CD4-positive, alpha-beta T cell (primary cell): ENCODE data around the gene CEP192. TPM values are rescaled to one million over a fixed set of nuclear protein-coding genes. Genes with fewer than 3 reads are reported as not detected.

Experiments
- ATAC-seq: fragments of 200-7000 bp; cut with Tn5 transposase; one replicate; pipeline ENCODE4 v1.10.0; 2022; ENCODE audit warnings: mild to moderate bottlenecking; ENCODE audit not compliant: poor library complexity
- CTCF ChIA-PET: fragments of 350-600 bp; sonication (Branson Sonifier 250); formaldehyde crosslinking; loops from one replicate; lab custom pipeline; 2021; ENCODE audit warnings: antibody characterized with exemption, inconsistent platforms; lab: Charles Lee
- POLR2A ChIA-PET: fragments of 350-600 bp; sonication (Branson Sonifier 250); formaldehyde crosslinking; loops from one replicate; lab custom pipeline; 2021; ENCODE audit warnings: antibody characterized with exemption, inconsistent platforms; lab: Charles Lee
- DNase-seq, 14 experiments: peaks; one replicate each; pipeline ENCODE4 v3.0.0-alpha.2; 2013 to 2020; ENCODE audit warnings: mixed read lengths in 2 of 14
- H3K27ac ChIP-seq, 2 donors: one replicate each; pipeline versions ENCODE4 v1.5.1 to v1.7.0; 2013; ENCODE audit warnings: low read length in 2 of 2, low read depth in 1 of 2, mild to moderate bottlenecking in 1 of 2
- H3K27me3 ChIP-seq, 2 experiments: 1 replicate in 1 of 2; 2 replicates in 1 of 2; pipeline versions ENCODE4 v1.6.1 to v1.7.0; 2013; ENCODE audit warnings: low read length in 2 of 2, control low read depth in 1 of 2, mild to moderate bottlenecking in 1 of 2, moderate library complexity in 1 of 2; ENCODE audit not compliant: insufficient read depth in 2 of 2, control insufficient read depth in 1 of 2
- H3K36me3 ChIP-seq: one replicate; pipeline ENCODE4 v1.6.1; 2013; ENCODE audit warnings: low read length, control low read depth; ENCODE audit not compliant: insufficient read depth
- H3K4me1 ChIP-seq: one replicate; pipeline ENCODE4 v1.6.1; 2013; ENCODE audit warnings: low read length, control low read depth; ENCODE audit not compliant: insufficient read depth
- H3K4me3 ChIP-seq: one replicate; pipeline ENCODE4 v1.5.1; 2013; ENCODE audit warnings: mild to moderate bottlenecking, low read length, moderate library complexity
- H3K9me3 ChIP-seq, 2 experiments: 1 replicate in 1 of 2; 2 replicates in 1 of 2; pipeline versions ENCODE4 v1.6.1 to v1.7.0; 2013; ENCODE audit warnings: low read length in 2 of 2, mild to moderate bottlenecking in 2 of 2, control low read depth in 1 of 2, moderate library complexity in 1 of 2; ENCODE audit not compliant: control insufficient read depth in 1 of 2, insufficient read depth in 1 of 2
- H3K27ac Mint-ChIP-seq: one replicate; pipeline ENCODE4 v1.8.0; 2020; ENCODE audit warnings: mixed read lengths
- H3K27me3 Mint-ChIP-seq: one replicate; pipeline ENCODE4 v1.8.0; 2021; ENCODE audit warnings: mixed read lengths
- H3K36me3 Mint-ChIP-seq: one replicate; pipeline ENCODE4 v1.8.0; 2021; ENCODE audit warnings: low read depth, mixed read lengths
- H3K4me1 Mint-ChIP-seq: one replicate; pipeline ENCODE4 v1.8.0; 2021; ENCODE audit warnings: low read depth, mixed read lengths
- H3K4me3 Mint-ChIP-seq: one replicate; pipeline ENCODE4 v1.8.0; 2020; ENCODE audit warnings: mild to moderate bottlenecking, mixed read lengths
- H3K9me3 Mint-ChIP-seq: one replicate; pipeline ENCODE4 v1.8.0; 2020; ENCODE audit warnings: mixed read lengths
- CTCF ChIP-seq: fragments of 200-600 bp; IDR thresholded peaks from one replicate; pipeline ENCODE4 v1.8.0; 2022; ENCODE audit warnings: antibody characterized with exemption, mild to moderate bottlenecking
- intact Hi-C, 2 experiments: fragments of 100-400 bp; cut with DNase I in 1 of 2; cut with micrococcal nuclease in 1 of 2; formaldehyde crosslinking; loops; one replicate each; pipeline versions ENCODE4 v1.15.1 to v1.9.0; 2023 to 2025; cut with DNase I, micrococcal nuclease
- total RNA-seq, 174 experiments: library from RNA in 2 of 174; stranded (reverse) in 2 of 174; gene quantifications; one replicate each; pipeline ENCODE4 v1.2.3 and lab custom pipeline; 2021 to 2026

The CEP192 gene
- total RNA-seq, 2 experiments from 2014 or later = 23.4 to 25.0 TPM

DNA sequence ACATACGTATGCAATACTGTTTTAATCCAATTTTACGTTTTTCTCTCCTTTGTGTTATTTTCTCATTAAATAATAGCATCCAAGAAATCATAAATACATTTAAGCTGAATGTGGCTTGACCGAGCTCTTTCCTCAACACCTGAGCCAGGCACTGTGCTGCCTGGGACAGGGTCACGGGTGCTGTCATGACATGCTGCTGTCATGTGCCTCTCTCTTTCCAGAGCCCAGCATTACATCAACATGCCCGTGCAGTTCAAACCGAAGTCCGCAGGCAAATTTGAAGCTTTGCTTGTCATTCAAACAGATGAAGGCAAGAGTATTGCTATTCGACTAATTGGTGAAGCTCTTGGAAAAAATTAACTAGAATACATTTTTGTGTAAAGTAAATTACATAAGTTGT, 133.2 kb downstream of the CEP192 start:
- intact Hi-C loops = no loop called here
- Histone ChIP-seq H3K36me3 (peaks cover 10% of the 10 kb centered on the region), H3K4me1 (no peaks in the 10 kb centered on the region), H3K27me3 (no peaks in the 10 kb centered on the region), H3K9me3 (no peaks in the 10 kb centered on the region), H3K27ac (no peak overlapping the region), H3K4me3 (no peak overlapping the region)
- POLR2A ChIA-PET = interaction anchor here (2.4 kb wide), 1 partner anchor 13 kb away, joined by 16 read pairs; no protein-coding TSS in a partner anchor
- Mint-ChIP-seq H3K27me3 (no peaks in the 10 kb centered on the region), H3K4me1 (no peaks in the 10 kb centered on the region), H3K9me3 (no peaks in the 10 kb centered on the region), H3K4me3 (no peak overlapping the region), H3K27ac (peak overlapping the region; percentile 24), H3K36me3 (peaks cover 21% of the 10 kb centered on the region)
- DNase-seq = no peak
- TF ChIP-seq CTCF = no peak
- CTCF ChIA-PET = interaction anchor here (1.4 kb wide), 1 partner anchor 21 kb away, joined by 3 read pairs; no protein-coding TSS in a partner anchor
- no peak for ATAC-seq

GRCh38 chr18:13125191-13125590, 134.0 kb downstream of the CEP192 start:
- Mint-ChIP-seq H3K4me1 (no peaks in the 10 kb centered on the region), H3K9me3 (no peaks in the 10 kb centered on the region), H3K4me3 (no peak overlapping the region), H3K36me3 (peaks cover 21% of the 10 kb centered on the region), H3K27ac (peak overlapping the region; percentile 24), H3K27me3 (no peaks in the 10 kb centered on the region)
- no peaks in the 10 kb centered on the region for H3K9me3 ChIP-seq
- no peaks in the 10 kb centered on the region for H3K4me1 ChIP-seq
- H3K4me3 ChIP-seq = no peak overlapping the region
- TF ChIP-seq CTCF = no peak
- intact Hi-C loops = no loop called here
- peaks cover 11% of the 10 kb centered on the region for H3K36me3 ChIP-seq
- ChIA-PET POLR2A (interaction anchor here (2.4 kb wide), 1 partner anchor 12 kb away, joined by 16 read pairs; no protein-coding TSS in a partner anchor), CTCF (interaction anchor here (1.1 kb wide), 1 partner anchor 107 kb away, joined by 3 read pairs; no protein-coding TSS in a partner anchor)
- no peak for ATAC-seq
- H3K27ac ChIP-seq = no peak overlapping the region
- no peaks in the 10 kb centered on the region for H3K27me3 ChIP-seq
- DNase-seq = no peak

DNA sequence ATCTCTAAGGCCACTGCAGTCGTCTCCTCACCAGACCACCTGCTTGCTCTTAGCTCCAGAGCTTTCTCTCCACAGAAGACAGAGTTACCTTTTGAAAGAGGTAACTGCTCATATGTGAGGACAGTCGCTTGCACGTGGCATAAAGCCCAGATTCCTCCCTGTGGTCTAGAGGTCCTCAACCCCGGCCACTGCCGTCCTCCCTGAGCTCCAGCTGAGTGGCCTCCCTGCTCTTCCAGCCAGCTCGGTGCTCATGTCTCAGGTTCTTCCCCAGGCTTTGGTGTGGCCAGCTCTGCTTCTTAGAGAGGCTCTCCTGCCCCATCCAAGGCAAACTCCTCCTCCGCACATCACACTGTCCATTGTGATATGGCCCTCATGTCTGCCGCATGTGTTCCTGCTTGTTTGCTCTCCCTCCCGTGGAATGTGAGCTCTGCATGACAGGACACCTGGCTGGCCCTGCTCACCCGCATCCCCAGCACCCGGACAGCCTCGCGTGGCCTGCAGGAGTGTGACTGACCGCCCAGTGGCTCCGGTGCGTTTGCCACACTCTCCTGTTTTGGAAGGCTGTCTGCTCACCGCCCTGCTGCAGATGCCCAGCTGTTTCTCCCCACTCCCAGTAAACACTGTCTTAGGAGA, 135.9 kb downstream of the CEP192 start:
- H3K27me3 Mint-ChIP-seq = no peaks in the 10 kb centered on the region
- TF ChIP-seq CTCF = no peak
- Histone ChIP-seq H3K4me3 (no peak overlapping the region), H3K27ac (no peak overlapping the region), H3K27me3 (no peaks in the 10 kb centered on the region), H3K9me3 (no peaks in the 10 kb centered on the region), H3K4me1 (no peaks in the 10 kb centered on the region), H3K36me3 (peaks cover 9% of the 10 kb centered on the region)
- DNase-seq (no peak), ATAC-seq (no peak)
- ChIA-PET CTCF (interaction anchor here (1.5 kb wide), 1 partner anchor 11 kb away, joined by 3 read pairs; no protein-coding TSS in a partner anchor), POLR2A (no interaction called here)
- H3K9me3 Mint-ChIP-seq = no peaks in the 10 kb centered on the region
- peaks cover 21% of the 10 kb centered on the region for H3K36me3 Mint-ChIP-seq
- peak overlapping the region; percentile 60 for H3K27ac Mint-ChIP-seq
- H3K4me3 Mint-ChIP-seq = no peak overlapping the region
- no peaks in the 10 kb centered on the region for H3K4me1 Mint-ChIP-seq
- intact Hi-C loops = no loop called here
